Activated T-cell treated with anti-CD3 and anti-CD28 coated beads, Interleukin-2, amount 50 U/mL, for 72 hours (primary cell): ENCODE measurements around the gene LSP1. TPM values are rescaled to one million over a fixed set of nuclear protein-coding genes. Genes with fewer than 3 reads are reported as not detected.

Experiments
- ATAC-seq, 2 donors: fragments of 150-1000 bp; cut with Tn5 transposase; replicated peaks in 1 of 2; 2 replicates each; pipeline ENCODE4 v1.10.0; 2021; ENCODE audit warnings: moderate library complexity in 2 of 2, mild to moderate bottlenecking in 1 of 2
- DNase-seq, 2 donors: peaks; one replicate each; pipeline ENCODE4 v3.0.0; 2021 to 2022; ENCODE audit warnings: mixed read lengths in 1 of 2
- H3K27ac Mint-ChIP-seq: one replicate; pipeline ENCODE4 v1.8.0; 2022; ENCODE audit warnings: mild to moderate bottlenecking, moderate library complexity, mixed read lengths
- H3K27me3 Mint-ChIP-seq: one replicate; pipeline ENCODE4 v1.8.0; 2022; ENCODE audit warnings: low read depth, mixed read lengths
- H3K36me3 Mint-ChIP-seq, 2 donors: one replicate each; pipeline ENCODE4 v1.8.0; 2022; ENCODE audit warnings: mixed read lengths in 2 of 2, mild to moderate bottlenecking in 1 of 2; ENCODE audit not compliant: insufficient read depth in 2 of 2
- H3K4me1 Mint-ChIP-seq: one replicate; pipeline ENCODE4 v1.8.0; 2022; ENCODE audit warnings: low read depth, mixed read lengths
- H3K4me3 Mint-ChIP-seq, 2 donors: one replicate each; pipeline ENCODE4 v1.8.0; 2022; ENCODE audit warnings: mild to moderate bottlenecking in 2 of 2, mixed read lengths in 2 of 2, moderate library complexity in 2 of 2
- H3K9me3 Mint-ChIP-seq, 2 donors: one replicate each; pipeline ENCODE4 v1.8.0; 2022; ENCODE audit warnings: mixed read lengths in 2 of 2
- total RNA-seq, 2 donors: library from RNA; stranded (reverse); gene quantifications; one replicate each; pipeline ENCODE4 v1.2.3, GENCODE V29; 2022

LSP1 gene
- total RNA-seq, 2 donors from 2014 or later, result 301 to 312 TPM

GRCh38 chr11:1896923-1897322 is 44.0 kb downstream of the LSP1 start:
- Mint-ChIP-seq H3K4me1 (peaks cover 15% of the 10 kb centered on the region), H3K9me3 (peaks cover 3 to 8% of the 10 kb centered on the region in 2 donors), H3K27ac (no peak overlapping the region), H3K4me3 (peak overlapping the region in 1 of 2 donors; percentile 27), H3K36me3 (peaks cover 2% of the 10 kb centered on the region in 2 donors), H3K27me3 (peaks cover 16% of the 10 kb centered on the region)
- ATAC-seq (no peak), DNase-seq (no peak)

GRCh38 chr11:1899090-1899489 is 46.2 kb downstream of the LSP1 start:
- Mint-ChIP-seq H3K9me3 (no peaks in the 10 kb centered on the region), H3K4me3 (no peak overlapping the region), H3K27ac (no peak overlapping the region), H3K36me3 (no peaks in the 10 kb centered on the region), H3K4me1 (no peaks in the 10 kb centered on the region), H3K27me3 (peaks cover 16% of the 10 kb centered on the region)
- DNase-seq (no peak), ATAC-seq (no peak)

DNA sequence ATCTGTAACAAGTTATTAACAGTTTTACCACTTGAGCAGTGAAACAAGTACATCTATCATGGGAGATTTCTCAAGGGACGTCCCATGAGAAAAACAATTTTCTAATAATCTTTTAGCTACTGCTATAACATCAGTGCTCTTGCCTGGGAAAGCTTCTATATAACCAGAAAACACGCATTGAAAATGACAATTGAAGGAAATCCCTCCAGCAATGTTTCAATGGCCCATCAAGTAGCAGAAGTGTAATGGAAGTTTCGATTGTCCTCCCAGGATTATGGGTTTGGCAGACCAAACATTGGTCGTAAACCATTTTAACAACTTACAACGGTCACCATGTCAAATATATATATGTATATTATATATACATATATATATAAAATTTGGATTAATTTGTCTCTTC is 46.8 kb downstream of the LSP1 start:
- H3K9me3 Mint-ChIP-seq, result no peaks in the 10 kb centered on the region
- DNase-seq (no peak), ATAC-seq (no peak)
- no peaks in the 10 kb centered on the region for H3K4me1 Mint-ChIP-seq
- no peaks in the 10 kb centered on the region for H3K36me3 Mint-ChIP-seq
- peaks cover 16% of the 10 kb centered on the region for H3K27me3 Mint-ChIP-seq
- H3K4me3 Mint-ChIP-seq, result no peak overlapping the region
- no peak overlapping the region for H3K27ac Mint-ChIP-seq

- Mint-ChIP-seq H3K27me3 (no peaks in the 10 kb centered on the region), H3K36me3 (no peaks in the 10 kb centered on the region), H3K9me3 (no peaks in the 10 kb centered on the region), H3K4me1 (no peaks in the 10 kb centered on the region), H3K27ac (no peak overlapping the region), H3K4me3 (no peak overlapping the region)
- DNase-seq (no peak), ATAC-seq (no peak)
These were observed 53.3 kb downstream of the LSP1 start for GRCh38 chr11:1906181-1906580.

DNA sequence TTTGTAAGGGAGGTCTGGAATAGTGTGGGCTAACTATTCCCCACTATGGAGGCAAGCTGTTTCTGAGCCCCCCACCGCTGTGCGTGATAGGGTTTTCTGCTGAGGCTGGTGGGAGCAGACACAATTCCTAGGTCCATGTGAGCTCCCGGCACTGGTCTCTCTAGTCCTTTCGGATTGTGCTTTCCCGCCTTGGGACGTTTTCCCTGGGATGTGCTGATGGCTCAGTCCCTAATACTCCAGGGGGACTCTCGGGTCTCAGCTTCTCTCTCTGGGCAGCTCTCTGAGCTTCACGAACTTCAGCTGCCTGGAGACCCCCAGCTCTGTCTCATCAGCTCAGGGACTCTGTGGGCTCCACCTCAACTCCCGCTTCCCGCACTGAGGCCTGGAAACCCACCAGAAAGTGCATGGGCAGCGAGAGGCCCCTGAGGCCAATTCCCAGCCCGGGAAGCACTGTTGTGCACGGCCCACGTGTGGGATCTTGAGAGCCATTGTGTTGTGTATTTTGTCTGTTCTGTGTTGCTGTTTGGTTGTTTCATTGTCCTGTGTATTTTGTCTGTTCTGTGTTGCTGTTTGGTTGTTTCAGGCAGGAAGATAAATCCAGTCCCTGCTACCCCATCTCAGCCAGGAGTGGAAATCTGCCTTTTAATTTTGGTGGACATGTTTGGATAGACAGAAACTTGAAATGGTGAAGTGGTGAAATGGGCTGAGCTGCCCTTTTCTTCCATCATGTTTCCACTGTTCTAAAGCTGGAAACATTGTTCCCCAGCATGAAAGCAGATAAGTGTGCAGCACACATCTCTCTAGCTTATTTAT is 53.9 kb downstream of the LSP1 start:
- no peaks in the 10 kb centered on the region for H3K36me3 Mint-ChIP-seq
- H3K27me3 Mint-ChIP-seq, result no peaks in the 10 kb centered on the region
- H3K4me3 Mint-ChIP-seq, result no peak overlapping the region
- DNase-seq, result no peak
- no peak for ATAC-seq
- no peaks in the 10 kb centered on the region for H3K9me3 Mint-ChIP-seq
- no peaks in the 10 kb centered on the region for H3K4me1 Mint-ChIP-seq
- H3K27ac Mint-ChIP-seq, result no peak overlapping the region

DNA sequence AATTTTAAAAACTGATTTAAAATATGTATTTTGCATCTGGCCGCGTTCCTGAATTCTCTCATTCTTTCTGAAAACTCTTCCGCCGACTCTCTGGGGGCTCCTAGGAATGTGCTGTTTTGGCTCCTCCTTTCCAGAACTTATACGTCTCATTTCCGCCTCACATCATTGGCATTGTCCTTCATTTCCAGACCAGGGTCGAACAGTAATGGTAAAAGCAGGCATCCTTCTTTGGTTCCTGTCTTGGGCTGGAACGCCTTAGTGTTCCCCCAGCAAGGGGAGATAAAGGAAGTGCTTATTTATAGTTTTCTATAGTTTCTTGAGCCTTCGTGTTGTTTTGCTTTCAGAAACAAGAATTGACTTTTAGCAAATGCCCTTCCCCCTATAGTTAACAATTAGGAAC is 55.7 kb downstream of the LSP1 start:
- Mint-ChIP-seq H3K9me3 (no peaks in the 10 kb centered on the region), H3K27ac (no peak overlapping the region), H3K4me3 (no peak overlapping the region), H3K27me3 (peaks cover 6% of the 10 kb centered on the region), H3K4me1 (no peaks in the 10 kb centered on the region), H3K36me3 (no peaks in the 10 kb centered on the region)
- ATAC-seq (no peak), DNase-seq (no peak)

DNA sequence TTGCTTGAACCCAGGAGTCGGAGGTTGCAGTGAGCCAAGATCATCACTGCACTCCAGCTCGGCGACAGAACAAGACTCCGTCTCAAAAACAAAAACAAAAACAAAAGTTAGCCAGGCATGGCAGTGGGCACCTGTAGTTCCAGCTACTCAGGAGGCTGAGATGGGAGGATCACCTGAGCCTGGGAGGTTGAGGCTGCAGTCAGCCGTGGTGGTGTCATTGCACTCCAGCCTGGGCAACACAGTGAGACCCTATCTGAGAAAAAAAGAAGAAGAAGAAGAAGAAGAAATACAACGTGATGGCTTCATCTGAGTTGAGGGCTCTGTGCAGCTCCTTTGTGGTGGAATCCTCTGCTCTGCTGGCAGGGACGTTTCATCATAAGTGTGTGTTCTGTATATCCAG is 56.6 kb downstream of the LSP1 start:
- Mint-ChIP-seq H3K36me3 (peaks cover 0 to 2% of the 10 kb centered on the region in 2 donors), H3K9me3 (peaks cover 0 to 3% of the 10 kb centered on the region in 2 donors), H3K4me1 (no peaks in the 10 kb centered on the region), H3K27ac (no peak overlapping the region), H3K27me3 (peaks cover 10% of the 10 kb centered on the region), H3K4me3 (no peak overlapping the region)
- ATAC-seq, result no peak
- no peak for DNase-seq

DNA sequence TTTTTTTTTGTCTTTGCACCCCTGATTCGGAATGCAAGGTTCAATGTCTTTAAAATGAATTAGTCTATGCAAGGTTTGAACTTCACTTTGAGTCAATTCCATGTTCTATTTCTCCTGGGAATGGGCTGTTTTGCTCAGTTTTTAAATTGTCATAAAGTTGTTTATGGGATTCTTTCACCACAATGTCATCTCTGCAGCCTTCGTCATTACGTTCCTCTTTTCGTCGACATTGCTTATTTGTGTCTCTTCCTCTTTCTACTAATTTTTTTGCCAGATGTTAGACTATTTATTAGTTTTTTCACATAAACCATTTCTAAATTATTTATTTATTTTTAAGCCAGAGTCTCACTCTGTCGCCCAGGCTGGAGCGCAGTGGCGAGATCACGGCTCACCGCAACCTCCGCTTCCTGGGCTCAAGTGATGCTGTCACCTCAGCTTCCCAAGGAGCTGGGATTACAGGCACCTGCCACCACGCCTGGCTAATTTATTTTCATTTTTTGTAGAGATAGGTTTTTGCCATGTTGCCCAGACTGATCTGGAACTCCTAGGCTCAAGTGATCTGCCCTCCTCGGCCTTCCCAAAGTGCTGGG is 59.5 kb downstream of the LSP1 start:
- Mint-ChIP-seq H3K4me1 (peaks cover 18% of the 10 kb centered on the region), H3K27me3 (peaks cover 13% of the 10 kb centered on the region), H3K36me3 (peaks cover 3 to 8% of the 10 kb centered on the region in 2 donors), H3K27ac (no peak overlapping the region), H3K9me3 (peaks cover 7 to 11% of the 10 kb centered on the region in 2 donors), H3K4me3 (no peak overlapping the region)
- ATAC-seq, result no peak
- no peak for DNase-seq

- DNase-seq (no peak), ATAC-seq (no peak)
- Mint-ChIP-seq H3K27me3 (peaks cover 13% of the 10 kb centered on the region), H3K27ac (no peak overlapping the region), H3K9me3 (peaks cover 7 to 11% of the 10 kb centered on the region in 2 donors), H3K4me1 (peaks cover 18% of the 10 kb centered on the region), H3K4me3 (no peak overlapping the region), H3K36me3 (peaks cover 3 to 8% of the 10 kb centered on the region in 2 donors)
These were observed 60.6 kb downstream of the LSP1 start for GRCh38 chr11:1913271-1914060.

DNA sequence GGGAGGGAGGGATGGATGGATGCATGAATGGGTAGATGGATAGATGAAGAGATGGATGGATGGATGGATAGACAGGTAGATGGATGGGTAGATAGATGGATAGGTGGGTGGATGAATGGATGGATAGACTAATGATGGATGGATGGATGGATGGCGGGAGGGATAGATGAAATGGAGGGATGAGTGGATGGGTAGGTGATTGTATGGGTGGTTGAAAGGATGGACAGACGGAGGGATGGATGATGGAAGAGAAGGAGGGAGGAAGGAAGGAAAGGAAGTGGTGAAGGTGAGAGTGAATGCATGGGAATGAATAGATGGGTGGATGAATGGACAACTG is 62.9 kb downstream of the LSP1 start:
- ATAC-seq, result no peak
- Mint-ChIP-seq H3K9me3 (peaks cover 7 to 11% of the 10 kb centered on the region in 2 donors), H3K4me3 (no peak overlapping the region), H3K4me1 (peaks cover 18% of the 10 kb centered on the region), H3K27me3 (peaks cover 13% of the 10 kb centered on the region), H3K27ac (no peak overlapping the region), H3K36me3 (peaks cover 3 to 8% of the 10 kb centered on the region in 2 donors)
- no peak for DNase-seq

DNA sequence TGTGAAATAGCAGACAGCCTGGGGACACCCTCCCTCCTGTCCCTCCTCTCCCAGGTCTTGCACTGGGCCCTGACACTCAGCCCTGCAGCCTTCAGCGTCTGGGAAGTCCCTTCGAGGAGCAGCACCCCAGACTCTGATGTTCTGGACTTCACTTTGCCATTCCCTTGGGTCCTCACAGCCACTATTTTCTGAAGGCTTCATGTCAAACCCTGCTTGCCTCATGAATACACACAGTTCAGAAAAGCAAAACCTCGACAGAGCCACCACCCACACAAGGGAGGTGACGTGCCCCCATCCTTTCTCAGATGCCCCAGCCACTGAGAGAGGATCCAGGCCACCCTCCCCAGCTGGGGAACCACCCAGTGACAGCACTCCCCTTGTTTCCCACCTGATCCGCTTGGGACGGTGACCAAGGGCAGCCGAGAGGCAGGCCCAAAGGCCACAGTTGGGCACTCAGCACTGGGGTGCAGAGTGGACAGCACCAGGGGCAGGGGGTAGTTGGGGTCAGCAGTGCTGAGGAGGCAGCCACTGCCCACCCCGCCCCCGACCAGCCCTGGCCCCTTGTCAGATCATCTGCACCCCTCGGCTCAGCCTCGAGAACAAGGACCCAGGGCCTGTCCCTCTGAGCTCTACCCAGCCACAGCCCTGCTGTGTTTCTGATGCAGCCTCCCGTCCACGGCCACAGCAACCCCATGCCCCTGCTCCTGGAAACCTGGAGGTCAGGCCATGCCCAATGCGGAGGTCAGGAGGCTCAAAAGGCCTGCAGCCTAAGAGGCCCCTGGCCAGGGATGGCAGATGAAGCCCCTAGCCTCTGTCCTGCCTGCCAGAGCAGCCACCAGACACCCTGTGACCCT is 63.5 kb downstream of the LSP1 start:
- DNase-seq (peak in 1 of 2 donors; percentile 15), ATAC-seq (peak; percentile 6 to 14)
- peaks cover 13% of the 10 kb centered on the region for H3K27me3 Mint-ChIP-seq
- peaks cover 3 to 8% of the 10 kb centered on the region in 2 donors for H3K36me3 Mint-ChIP-seq
- H3K9me3 Mint-ChIP-seq, result peaks cover 7 to 11% of the 10 kb centered on the region in 2 donors
- H3K4me1 Mint-ChIP-seq, result peaks cover 18% of the 10 kb centered on the region
- H3K4me3 Mint-ChIP-seq, result no peak overlapping the region
- no peak overlapping the region for H3K27ac Mint-ChIP-seq

DNA sequence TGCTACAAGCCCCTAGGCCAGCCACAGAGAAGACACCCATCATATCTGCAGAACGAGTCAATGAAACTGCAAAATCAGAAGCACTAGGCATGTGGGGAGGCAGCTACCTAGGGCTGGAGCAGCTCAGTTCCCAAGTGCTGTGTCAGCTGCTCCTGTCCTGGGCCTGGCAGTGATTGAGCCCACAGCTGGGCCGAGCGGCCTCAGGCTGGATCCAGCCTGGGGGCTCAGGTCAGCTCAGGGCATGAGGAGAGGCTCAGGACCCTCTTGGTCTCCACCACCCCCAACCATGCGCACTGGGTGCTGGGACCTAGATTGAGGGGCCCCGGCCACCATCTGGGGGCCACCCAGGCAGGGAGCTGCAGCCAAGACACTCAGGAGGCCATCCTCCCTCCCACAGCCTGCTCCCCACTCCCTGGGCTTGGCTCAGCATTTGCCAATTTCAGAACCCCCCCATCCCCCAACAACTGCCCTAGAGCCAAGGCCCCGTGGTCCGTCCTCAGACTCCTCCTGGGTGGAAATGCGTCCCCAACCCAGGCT is 64.2 kb downstream of the LSP1 start:
- Mint-ChIP-seq H3K27ac (no peak overlapping the region), H3K9me3 (peaks cover 7 to 11% of the 10 kb centered on the region in 2 donors), H3K4me1 (peaks cover 18% of the 10 kb centered on the region), H3K27me3 (peaks cover 13% of the 10 kb centered on the region), H3K36me3 (peaks cover 3 to 8% of the 10 kb centered on the region in 2 donors), H3K4me3 (no peak overlapping the region)
- DNase-seq (no peak), ATAC-seq (peak; percentile 2 to 13)
